Stimulated activated CD4-positive, alpha-beta T cell treated with anti-CD3 and anti-CD28 coated beads, Interleukin-4, amount 100 ng/mL, for 4 hours (primary cell): ENCODE measurements around the gene DENND1B.
"Not testable (repeated sequence)": the region's sequence is repeated elsewhere in the genome, so short reads cannot be mapped to it uniquely, and the experiment has no call there.

ENCODE experiments used
- DNase-seq, 2 experiments: peaks; one replicate each; pipeline ENCODE4 v3.0.0-alpha.2; 2020

DENND1B gene

DNA sequence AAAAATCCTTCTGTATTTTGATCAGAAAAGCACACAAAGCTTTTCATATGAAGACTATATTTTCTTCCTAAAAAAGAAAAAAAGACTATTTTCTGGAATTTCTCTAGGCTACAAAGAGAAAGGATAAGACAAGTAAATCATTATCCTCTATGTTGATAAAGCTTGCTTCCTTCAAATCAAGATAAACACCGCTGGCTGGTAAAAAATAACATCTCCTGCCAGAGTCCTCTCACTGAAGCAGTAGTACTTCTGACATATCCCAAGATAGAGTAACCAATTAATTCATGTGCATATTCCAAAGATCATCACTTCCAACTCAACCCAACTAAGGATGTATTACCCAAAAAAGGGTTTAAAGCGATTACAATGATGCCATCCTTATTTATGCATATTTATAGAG is 34.3 kb downstream of the DENND1B start:
- no peak for DNase-seq

DNA sequence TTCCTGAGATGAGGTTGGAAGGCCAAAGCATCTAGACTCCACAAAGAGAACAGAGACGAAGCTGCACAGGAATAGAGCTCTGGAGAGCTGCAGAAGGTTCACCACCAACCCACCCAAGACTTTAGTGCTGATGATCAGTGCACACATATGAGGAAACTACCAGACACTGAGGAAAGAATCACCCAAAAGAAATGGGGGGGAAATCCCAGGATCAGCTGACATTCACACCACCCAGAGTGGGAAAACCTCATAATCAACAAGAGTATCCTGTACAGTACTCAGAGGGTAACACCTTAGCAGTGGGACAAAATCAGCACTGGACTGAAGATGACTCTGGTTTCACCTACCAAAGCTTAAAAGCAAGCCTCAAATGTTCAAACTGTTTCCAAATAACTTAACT is 36.4 kb downstream of the DENND1B start:
- no peak for DNase-seq

GRCh38 chr1:197737916-197738315 is 37.4 kb downstream of the DENND1B start:
- no peak for DNase-seq

DNA sequence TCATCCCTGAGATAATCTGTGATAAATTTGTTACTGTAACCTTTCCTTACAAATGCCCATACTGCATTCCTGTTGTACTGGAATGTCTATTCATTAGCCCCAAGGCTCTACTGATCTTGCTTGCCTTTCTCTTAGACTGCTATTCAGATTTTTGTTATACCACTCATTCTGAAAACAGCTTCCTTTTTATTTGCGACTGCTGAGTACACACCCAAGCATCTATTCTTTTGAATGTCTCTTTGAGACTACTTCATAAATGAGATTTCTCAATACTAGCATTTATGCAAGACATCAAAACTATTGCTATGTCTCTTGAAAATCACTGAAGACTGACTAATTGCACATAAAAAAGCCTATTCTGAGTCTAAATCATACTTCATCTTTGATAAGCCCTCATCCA is 38.6 kb downstream of the DENND1B start:
- no peak for DNase-seq

- DNase-seq: no peak
Measured at GRCh38 chr1:197735461-197735860, 39.8 kb downstream of the DENND1B start.

GRCh38 chr1:197733324-197733723 is 42.0 kb downstream of the DENND1B start:
- DNase-seq: no peak

DNA sequence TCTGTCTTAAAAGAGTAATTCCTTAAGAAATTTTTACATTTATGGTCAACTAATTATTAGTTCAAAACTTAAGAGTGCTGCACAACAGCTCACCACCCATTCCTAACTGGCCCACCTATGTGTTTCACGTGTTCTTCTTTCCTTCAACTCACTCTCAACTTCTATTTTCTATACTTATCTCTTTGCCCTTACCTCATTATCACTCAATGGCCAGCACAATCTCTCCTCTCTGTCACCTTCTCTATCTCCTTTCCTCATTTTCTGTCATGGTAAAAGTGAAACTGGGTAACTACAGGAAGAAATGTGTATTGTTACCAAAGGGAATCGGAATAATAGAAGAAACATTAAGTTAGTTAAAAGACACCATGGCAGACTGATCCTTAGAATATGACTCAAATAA is 43.1 kb downstream of the DENND1B start:
- DNase-seq: no peak

GRCh38 chr1:197731449-197731848 is 43.8 kb downstream of the DENND1B start:
- no peak for DNase-seq

DNA sequence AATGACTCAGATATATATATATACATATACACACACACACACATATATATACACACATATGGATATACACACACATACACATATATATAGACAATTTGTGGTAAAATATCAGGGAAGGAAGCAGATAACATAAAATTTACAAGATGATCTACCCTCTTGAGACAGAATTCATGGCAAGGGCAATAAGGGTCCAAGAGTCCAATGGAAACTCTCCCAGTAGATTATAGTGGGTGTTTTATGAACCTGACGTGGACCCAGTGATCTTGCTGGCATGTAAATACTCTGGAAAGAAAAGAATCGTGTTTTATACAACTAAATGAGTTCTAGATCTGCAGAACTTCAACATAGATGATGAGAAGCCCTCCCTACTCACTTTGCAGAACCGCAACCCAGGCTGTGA is 49.3 kb downstream of the DENND1B start:
- DNase-seq: no peak

DNA sequence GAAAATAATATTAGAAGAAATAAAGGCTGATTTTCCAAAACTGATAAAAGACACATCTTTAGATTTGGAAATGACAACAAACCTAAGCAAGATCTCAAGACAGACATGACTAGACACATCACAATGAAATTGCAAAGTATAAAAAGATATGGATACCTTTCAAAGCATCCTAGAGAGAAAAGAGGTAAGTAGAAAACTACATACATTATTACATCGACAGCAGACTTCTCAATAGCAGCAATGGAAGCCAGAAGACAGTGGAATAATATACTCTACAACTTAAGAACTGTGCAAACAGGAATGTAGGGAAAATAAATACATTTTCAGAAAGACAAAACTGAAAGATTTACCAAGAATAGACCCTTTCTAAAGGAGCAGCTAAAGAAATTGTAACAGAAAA is 50.2 kb downstream of the DENND1B start:
- no peak for DNase-seq

- DNase-seq: no peak
Measured at GRCh38 chr1:197715806-197716205, 59.5 kb downstream of the DENND1B start.

DNA sequence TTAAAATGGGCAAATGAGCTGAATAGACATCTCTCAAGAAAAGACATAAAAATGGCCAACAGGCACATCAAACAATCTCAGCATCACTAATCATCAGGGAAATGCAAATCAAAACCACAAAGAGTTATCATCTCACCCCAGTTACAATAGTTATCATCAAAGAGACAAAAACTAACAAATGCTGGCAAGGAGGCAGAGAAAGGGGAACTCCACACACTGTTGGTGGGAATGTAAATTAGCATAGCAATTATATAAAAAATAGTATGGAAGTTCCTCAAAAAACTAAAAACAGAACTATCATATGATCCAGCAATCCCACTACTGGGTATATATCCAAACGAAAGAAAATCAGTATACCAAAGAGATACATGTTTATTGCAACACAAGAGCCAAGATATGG is 68.7 kb downstream of the DENND1B start:
- no peak for DNase-seq

DNA sequence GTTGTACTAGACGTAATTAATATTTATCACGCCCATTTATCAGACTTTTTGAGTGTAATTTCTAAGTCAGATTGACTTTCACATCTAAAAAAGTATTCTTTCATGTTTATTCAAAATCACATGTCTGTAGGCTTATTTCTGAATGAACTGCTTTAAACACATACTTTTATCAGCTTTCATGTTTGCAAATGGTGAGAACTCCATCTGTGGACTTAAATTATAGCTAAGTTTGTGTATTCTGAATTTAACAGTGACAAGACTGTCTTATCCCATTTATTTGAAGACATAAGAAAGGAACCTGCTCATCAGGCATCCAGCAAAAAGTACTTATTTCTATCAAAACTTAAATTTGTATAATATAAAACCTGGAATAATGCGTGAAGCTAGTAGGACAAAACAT is 69.3 kb downstream of the DENND1B start:
- no peak for DNase-seq

DNA sequence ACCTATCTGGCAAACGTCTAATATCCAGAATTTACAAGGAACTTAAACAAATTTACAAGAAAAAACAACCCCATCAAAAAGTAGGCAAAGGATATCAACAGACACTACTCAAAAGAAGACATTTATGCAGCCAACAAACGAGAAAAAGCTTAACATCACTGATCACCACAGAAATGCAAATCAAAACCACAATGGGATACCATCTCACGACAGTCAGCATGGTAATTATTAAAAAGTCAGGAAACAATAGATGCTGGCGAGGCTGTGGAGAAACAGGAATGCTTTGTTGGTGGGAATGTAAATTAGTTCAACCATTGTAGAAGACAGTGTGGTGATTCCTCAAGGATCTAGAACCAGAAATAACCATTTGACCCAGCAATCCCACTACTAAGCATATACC is 74.6 kb downstream of the DENND1B start:
- not testable (repeated sequence) for DNase-seq

- DNase-seq: no peak
Measured at GRCh38 chr1:197696372-197696771, 78.9 kb downstream of the DENND1B start.

DNA sequence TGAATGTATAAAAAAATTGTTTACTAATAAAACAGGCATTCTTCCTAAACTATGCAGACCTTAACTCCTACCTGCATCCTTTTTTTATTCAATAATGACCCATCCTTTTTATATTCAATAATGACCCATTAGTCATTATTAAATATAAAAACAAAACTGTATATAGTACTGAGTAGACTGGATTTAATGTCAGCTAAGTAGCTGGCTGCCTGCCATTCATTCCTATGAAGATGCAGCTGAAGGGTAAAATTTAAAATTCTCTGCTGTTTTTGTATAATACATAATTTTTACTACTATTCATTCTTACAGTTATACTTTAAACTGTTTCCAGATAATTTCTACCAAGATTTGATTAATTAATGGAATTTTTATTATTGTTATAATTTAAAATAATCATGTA is 79.3 kb downstream of the DENND1B start:
- no peak for DNase-seq

DNA sequence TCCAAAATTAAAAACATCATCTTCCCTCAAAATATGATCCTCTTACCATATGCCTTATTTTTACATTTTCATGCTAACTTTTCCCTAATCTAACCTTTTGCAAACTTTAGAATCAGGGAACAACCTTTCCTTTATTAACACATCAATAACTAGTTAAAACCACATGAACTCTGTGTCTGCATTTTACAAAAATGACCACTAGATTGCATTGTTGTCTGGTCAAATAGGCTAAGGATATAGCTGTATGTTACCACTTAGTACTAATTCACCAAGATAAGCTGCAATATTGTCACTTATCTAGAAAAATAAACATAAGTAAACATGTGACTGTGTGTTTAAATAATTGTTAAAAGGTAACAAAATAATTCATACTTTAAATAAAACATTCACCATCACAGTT is 82.3 kb downstream of the DENND1B start:
- no peak for DNase-seq

- DNase-seq: no peak
Measured at GRCh38 chr1:197691816-197692215, 83.5 kb downstream of the DENND1B start.

- no peak for DNase-seq
Measured at GRCh38 chr1:197690074-197690473, 85.2 kb downstream of the DENND1B start.

DNA sequence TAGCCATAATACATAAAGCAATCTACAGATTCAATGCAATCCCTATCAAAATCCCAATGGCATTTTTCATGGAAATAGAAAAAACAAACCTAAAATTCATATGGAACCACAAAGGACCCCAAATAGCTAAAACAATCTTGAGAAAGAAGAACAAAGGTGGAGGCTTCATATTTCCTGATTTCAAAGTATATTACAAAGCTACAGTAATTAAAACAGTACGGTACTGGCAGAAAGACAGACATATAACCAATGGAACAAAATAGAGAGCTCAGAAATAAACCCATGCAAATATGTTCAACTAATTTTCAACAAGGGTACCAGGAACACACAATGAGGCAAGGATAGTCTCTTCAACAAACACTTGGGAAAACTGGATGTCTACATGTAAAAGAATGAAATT is 87.0 kb downstream of the DENND1B start:
- no peak for DNase-seq

- no peak for DNase-seq
Measured at GRCh38 chr1:197686702-197687355, 88.5 kb downstream of the DENND1B start.

DNA sequence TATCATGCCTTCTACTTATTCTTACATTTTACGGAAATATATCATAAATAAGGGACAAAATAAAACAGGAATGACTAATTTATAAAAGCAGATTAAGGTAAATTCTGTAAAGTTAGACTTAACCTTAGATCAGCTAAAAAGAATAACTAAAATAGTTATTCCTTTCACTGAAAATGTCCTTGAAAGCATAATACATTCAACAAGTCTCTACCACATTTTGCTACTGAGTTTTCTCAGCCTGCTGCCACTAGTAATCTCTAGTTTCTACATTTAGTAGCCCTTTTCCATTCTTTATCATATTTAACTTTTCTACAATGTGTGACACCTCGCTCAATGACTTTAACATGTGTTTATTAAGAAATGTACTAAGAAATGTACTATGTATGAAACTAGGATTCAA is 89.0 kb downstream of the DENND1B start:
- no peak for DNase-seq

GRCh38 chr1:197685785-197686184 is 89.5 kb downstream of the DENND1B start:
- no peak for DNase-seq

DNA sequence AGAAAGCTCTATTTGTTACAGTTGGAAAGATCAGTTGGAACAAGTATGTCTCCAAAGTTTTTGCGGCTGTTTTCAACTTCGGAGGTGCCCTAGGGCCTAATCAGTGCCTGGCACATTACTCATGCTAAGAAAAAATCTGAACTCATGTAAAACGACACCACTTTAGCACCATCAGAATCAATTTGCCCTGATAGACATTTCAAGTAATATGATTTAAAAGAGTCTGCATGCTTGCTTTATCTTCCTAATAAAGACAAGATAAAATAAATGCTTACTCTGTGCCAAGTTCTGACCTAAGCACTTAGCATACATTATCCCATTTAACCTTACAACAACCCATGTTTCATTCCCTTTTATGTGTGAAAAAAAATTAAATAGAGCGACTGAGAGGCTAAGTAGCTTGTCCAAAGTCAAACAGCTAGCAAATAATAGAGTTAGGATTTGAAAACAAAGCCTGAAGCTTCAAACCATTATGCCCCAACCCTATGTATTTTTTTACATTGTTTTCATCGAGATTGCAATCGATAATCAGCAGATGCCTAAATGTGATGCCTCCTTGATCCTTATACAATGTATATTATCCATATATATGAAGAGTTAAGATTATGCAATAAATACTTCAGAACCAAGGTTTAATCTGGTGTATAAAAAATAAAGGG is 91.3 kb downstream of the DENND1B start:
- no peak for DNase-seq

GRCh38 chr1:197683280-197683679 is 92.0 kb downstream of the DENND1B start:
- no peak for DNase-seq
